Measurements from ENCODE around the gene HTR3C.

DNA sequence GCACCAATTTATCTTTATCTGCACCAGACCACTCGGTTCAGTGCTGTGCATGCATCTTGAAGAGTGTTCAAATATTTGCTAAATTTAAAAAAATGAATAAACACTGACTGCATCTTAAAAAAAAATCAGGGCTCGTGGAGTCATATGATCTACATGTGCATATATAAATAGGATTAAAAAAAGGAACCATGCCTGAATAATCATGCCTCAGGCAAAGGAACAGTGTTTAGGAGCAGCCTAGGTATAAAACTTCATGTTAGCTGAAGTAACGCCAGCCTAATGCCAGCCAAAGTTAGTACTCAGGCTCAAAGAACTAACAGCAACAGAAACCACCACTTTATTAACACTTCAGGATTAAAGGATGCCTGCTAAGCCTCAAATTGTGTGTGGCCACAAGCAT, 44.7 kb upstream of the HTR3C start:
- TF ChIP-seq CTCF (IDR thresholded peaks at IDR 0.05; ENCODE audit: insufficient read depth, low read length) = no peak
- no peak for TF ChIP-seq GABPA (IDR thresholded peaks at IDR 0.05; ENCODE audit: low read depth)
- no peak for TF ChIP-seq POLR2AphosphoS5 (IDR thresholded peaks at IDR 0.05; ENCODE audit: low read depth)
